ENCODE results near the gene AOAH. TPM values are rescaled to one million over a fixed set of nuclear protein-coding genes. Genes with fewer than 3 reads are reported as not detected.

Gene AOAH
- total and polyA plus RNA-seq, 9 of the 15 experiments (the other 6 are each of a cell fraction or from before 2014, with no cell fraction given) = not detected

DNA sequence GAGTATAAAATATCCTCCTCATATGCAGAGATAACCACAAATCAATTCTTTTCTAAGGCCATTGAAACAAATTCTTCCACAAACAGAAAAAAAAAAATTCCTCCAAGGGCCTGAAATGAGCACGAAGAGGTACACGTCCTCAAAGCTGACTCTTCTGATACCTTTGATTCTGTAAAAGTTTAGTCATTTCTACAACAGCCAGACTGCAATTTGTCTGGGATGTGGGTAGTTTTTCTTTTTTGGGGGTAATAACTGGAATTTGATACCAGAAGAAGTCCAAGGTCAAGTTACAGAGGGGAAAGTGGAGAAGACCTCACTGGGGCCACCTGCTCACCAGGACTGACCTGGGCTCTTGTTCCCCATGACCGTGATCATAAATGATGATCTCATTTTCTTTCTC lies 121.8 kb downstream of the AOAH start:
- in situ Hi-C loops (cut with MboI) = no loop called here
- no peak for DNase-seq (ENCODE audit: extremely low read depth in 1 of 4, low spot score in 3 of 4)
- CTCF ChIA-PET (ENCODE audit: low intra/inter-chr PET ratio) = no interaction called here
- no peaks in the 10 kb centered on the region for H3K36me3 ChIP-seq (ENCODE audit: control insufficient read depth, insufficient read depth, low read length)
- H3K9ac ChIP-seq (ENCODE audit: insufficient read depth in 1 of 2, low read depth in 2 of 2, low read length in 2 of 2) = no peak overlapping the region
- no peak for ATAC-seq
- no peak for FAIRE-seq
- BruUV-seq (replicated peaks) = no TSS peak
- H3K4me1 ChIP-seq (replicated peaks in 1 of 2; ENCODE audit: control insufficient read depth in 2 of 2, insufficient read depth in 2 of 2, low read length in 2 of 2) = no peaks in the 10 kb centered on the region; a peak in 1 of 5 replicates
- 0% methylated on average over 3 of the region's 3 CpGs for WGBS (ENCODE audit: insufficient coverage, low coverage, missing lambda C conversion rate)
- TF ChIP-seq HNRNPK (IDR thresholded peaks at IDR 0.05; ENCODE audit: low read depth, low read length, poor library complexity, severe bottlenecking) (no peak), TOE1 (IDR thresholded peaks at IDR 0.05; ENCODE audit: borderline replicate concordance) (no peak), TOE1 (CRISPR knock-in tag; IDR thresholded peaks at IDR 0.05; ENCODE audit: borderline replicate concordance, low read depth) (no peak), ASH1L (IDR thresholded peaks at IDR 0.05; ENCODE audit: borderline replicate concordance, low read depth, partially characterized antibody) (no peak)
- POLR2A ChIA-PET = no interaction called here
- H3K4me3 ChIP-seq = no peak overlapping the region
- intact Hi-C loops (cut with micrococcal nuclease) = no loop called here
- no peak overlapping the region for H3K4me2 ChIP-seq (ENCODE audit: insufficient read depth, low read length)
- no peaks in the 10 kb centered on the region for H3K9me3 ChIP-seq (replicated peaks; ENCODE audit: control insufficient read depth, insufficient read depth, low read depth, low read length)
- H3K9me1 ChIP-seq (ENCODE audit: control insufficient read depth, insufficient read depth, low read length) = no peaks in the 10 kb centered on the region
- no peaks in the 10 kb centered on the region for H4K20me1 ChIP-seq (replicated peaks; ENCODE audit: control insufficient read depth, insufficient read depth, low read length)
- no peaks in the 10 kb centered on the region for H3K79me2 ChIP-seq (ENCODE audit: control insufficient read depth, insufficient read depth, low read length)
- H2AFZ ChIP-seq (ENCODE audit: low read depth, low read length) = no peak overlapping the region
- peaks cover 9 to 34% of the 10 kb centered on the region in 2 experiments; a peak in 4 of 5 replicates for H3K27me3 ChIP-seq (ENCODE audit: control insufficient read depth in 2 of 2, insufficient read depth in 2 of 2, low read length in 2 of 2)
- H3K27ac ChIP-seq (ENCODE audit: extremely low read depth, low read depth, low read length) = no peak overlapping the region

- POLR2A ChIA-PET = interaction anchor here (0.6 to 0.7 kb wide), 2 partner anchors 10 to 433 kb away, joined by 3 to 4 read pairs; no protein-coding TSS in a partner anchor
- Histone ChIP-seq H3K79me2 (ENCODE audit: control insufficient read depth, insufficient read depth, low read length) (no peaks in the 10 kb centered on the region), H3K27ac (ENCODE audit: extremely low read depth, low read depth, low read length) (no peak overlapping the region), H3K27me3 (ENCODE audit: control insufficient read depth in 2 of 2, insufficient read depth in 2 of 2, low read length in 2 of 2) (peaks cover 8 to 34% of the 10 kb centered on the region in 2 experiments; a peak in 4 of 5 replicates), H3K4me2 (ENCODE audit: insufficient read depth, low read length) (no peak overlapping the region), H3K4me3 (no peak overlapping the region), H3K36me3 (ENCODE audit: control insufficient read depth, insufficient read depth, low read length) (no peaks in the 10 kb centered on the region), H2AFZ (ENCODE audit: low read depth, low read length) (no peak overlapping the region), H4K20me1 (replicated peaks; ENCODE audit: control insufficient read depth, insufficient read depth, low read length) (no peaks in the 10 kb centered on the region), H3K9me1 (ENCODE audit: control insufficient read depth, insufficient read depth, low read length) (no peaks in the 10 kb centered on the region), H3K9me3 (replicated peaks; ENCODE audit: control insufficient read depth, insufficient read depth, low read depth, low read length) (no peaks in the 10 kb centered on the region), H3K4me1 (replicated peaks in 1 of 2; ENCODE audit: control insufficient read depth in 2 of 2, insufficient read depth in 2 of 2, low read length in 2 of 2) (no peaks in the 10 kb centered on the region; a peak in 1 of 5 replicates), H3K9ac (ENCODE audit: insufficient read depth in 1 of 2, low read depth in 2 of 2, low read length in 2 of 2) (no peak overlapping the region)
- no TSS peak for BruUV-seq (replicated peaks)
- in situ Hi-C loops (cut with MboI) (no loop called here), intact Hi-C loops (cut with micrococcal nuclease) (no loop called here)
- FAIRE-seq = no peak
- WGBS (ENCODE audit: insufficient coverage, low coverage, missing lambda C conversion rate) = 0% methylated on average over 3 of the region's 3 CpGs
- no peak for DNase-seq (ENCODE audit: extremely low read depth in 1 of 4, low spot score in 3 of 4)
- CTCF ChIA-PET (ENCODE audit: low intra/inter-chr PET ratio) = no interaction called here
- no peak for ATAC-seq
- TF ChIP-seq MECOM (CRISPR knock-in tag; IDR thresholded peaks at IDR 0.05) = no peak
- no peak for TF ChIP-seq RFX5 (IDR thresholded peaks at IDR 0.05; ENCODE audit: low read depth, low read length)
- TF ChIP-seq TFAP4 (CRISPR knock-in tag; IDR thresholded peaks at IDR 0.05; ENCODE audit: borderline replicate concordance) = no peak
- no peak for TF ChIP-seq FOXA1 (IDR thresholded peaks at IDR 0.05; ENCODE audit: borderline replicate concordance)
- no peak for TF ChIP-seq ZNF699 (CRISPR knock-in tag; IDR thresholded peaks at IDR 0.05; ENCODE audit: insufficient replicate concordance)
- TF ChIP-seq KAT2B (IDR thresholded peaks at IDR 0.05; ENCODE audit: low read depth, low read length) = no peak
- TF ChIP-seq SMC3 (conservative IDR thresholded peaks at IDR 0.05; ENCODE audit: insufficient read depth, low read depth, low read length) = no peak
- TF ChIP-seq ZNF518B (CRISPR knock-in tag; IDR thresholded peaks at IDR 0.05) = no peak
Measured at GRCh38 chr7:36601601-36602000, 122.7 kb downstream of the AOAH start.
